ENCODE measurements around the gene HERPUD1. TPM values are rescaled to one million over a fixed set of nuclear protein-coding genes. Genes with fewer than 3 reads are reported as not detected.

Gene HERPUD1
- total RNA-seq, 1 experiment from 2014 or later = 28.9 TPM

DNA sequence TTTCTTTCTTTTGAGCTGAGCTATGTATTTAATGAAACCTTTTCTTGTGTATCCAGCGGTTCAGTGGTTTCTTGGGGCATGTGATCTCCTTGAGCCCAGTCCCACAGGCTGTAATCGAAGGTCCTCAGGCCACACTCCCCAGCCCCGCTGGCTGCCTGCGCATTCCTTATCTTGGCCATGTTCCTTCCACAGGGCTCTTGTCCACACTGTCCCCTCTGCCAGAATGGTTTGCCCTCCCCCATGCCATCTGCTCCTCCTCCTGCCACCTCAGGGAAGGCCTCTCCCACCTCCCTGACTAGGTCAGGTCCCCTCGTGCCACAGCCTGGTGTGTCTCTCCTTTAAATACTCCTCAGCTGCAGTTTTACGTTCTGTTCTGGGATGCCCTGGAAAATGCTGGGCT lies 45.3 kb downstream of the HERPUD1 start:
- no peak overlapping the region for H3K14ac ChIP-seq (ENCODE audit: insufficient read depth, low read length)
- Mint-ChIP-seq H3K27ac (no peak overlapping the region; a peak in 1 of 7 replicates), H3K4me1 (peaks cover 5 to 13% of the 10 kb centered on the region in 2 experiments), H3K27me3 (ENCODE audit: low read depth) (peaks cover 6% of the 10 kb centered on the region), H3K9me3 (peaks cover 0 to 2% of the 10 kb centered on the region in 2 experiments; a peak in 2 of 5 replicates), H3K4me3 (no peak overlapping the region), H3K36me3 (ENCODE audit: insufficient read depth in 1 of 3, low read depth in 3 of 3) (no peaks in the 10 kb centered on the region)
- no peak overlapping the region for H3K56ac ChIP-seq (ENCODE audit: insufficient read length, low read depth, low read length)
- H2BK5ac ChIP-seq (ENCODE audit: insufficient read length, low read length) = no peak overlapping the region
- H3K23me2 ChIP-seq (ENCODE audit: insufficient read length, low read depth, low read length, poor library complexity, severe bottlenecking) = no peaks in the 10 kb centered on the region
- H3K27ac ChIP-seq (ENCODE audit: insufficient read length, low read depth, low read length) = no peak overlapping the region
- H4K5ac ChIP-seq (ENCODE audit: insufficient read length, low read depth, low read length) = no peak overlapping the region
- no peak overlapping the region for H2BK120ac ChIP-seq (ENCODE audit: low read depth, low read length, poor library complexity, severe bottlenecking)
- H3K27me3 ChIP-seq (ENCODE audit: insufficient read depth, low read length) = no peaks in the 10 kb centered on the region
- H3K79me1 ChIP-seq (ENCODE audit: insufficient read depth, low read depth, low read length, poor library complexity, severe bottlenecking) = no peaks in the 10 kb centered on the region
- H4K8ac ChIP-seq (replicated peaks; ENCODE audit: insufficient read length, low read depth, low read length) = no peak overlapping the region
- no peak overlapping the region for H2BK20ac ChIP-seq (ENCODE audit: low read depth, low read length, poor library complexity, severe bottlenecking)
- no peak overlapping the region for H3T11ph ChIP-seq (ENCODE audit: low read length)
- H4K20me1 ChIP-seq (ENCODE audit: control insufficient read depth, insufficient read depth, insufficient read length) = no peaks in the 10 kb centered on the region
- H2BK12ac ChIP-seq (ENCODE audit: insufficient read length, low read depth, low read length) = no peak overlapping the region
- no peaks in the 10 kb centered on the region for H3K79me2 ChIP-seq (ENCODE audit: insufficient read depth, low read length)
- no peak overlapping the region for H3K23ac ChIP-seq (ENCODE audit: insufficient read length, low read depth, low read length)
- H2AK5ac ChIP-seq (ENCODE audit: insufficient read length, low read length) = no peak overlapping the region
- no peak overlapping the region for H3K18ac ChIP-seq (ENCODE audit: insufficient read length, low read depth, low read length)
- H3K4ac ChIP-seq (ENCODE audit: low read depth, low read length) = no peak overlapping the region
- no peak for DNase-seq
- no peak overlapping the region for H4K91ac ChIP-seq (ENCODE audit: insufficient read length, low read depth, low read length)
- peak overlapping the region; percentile 18; the same call in 1 of the 2 replicates for H2BK15ac ChIP-seq (ENCODE audit: low read depth, low read length)
- H3K4me2 ChIP-seq (ENCODE audit: insufficient read depth, insufficient read length, low read length) = no peak overlapping the region
- TF ChIP-seq, protein P1, sequence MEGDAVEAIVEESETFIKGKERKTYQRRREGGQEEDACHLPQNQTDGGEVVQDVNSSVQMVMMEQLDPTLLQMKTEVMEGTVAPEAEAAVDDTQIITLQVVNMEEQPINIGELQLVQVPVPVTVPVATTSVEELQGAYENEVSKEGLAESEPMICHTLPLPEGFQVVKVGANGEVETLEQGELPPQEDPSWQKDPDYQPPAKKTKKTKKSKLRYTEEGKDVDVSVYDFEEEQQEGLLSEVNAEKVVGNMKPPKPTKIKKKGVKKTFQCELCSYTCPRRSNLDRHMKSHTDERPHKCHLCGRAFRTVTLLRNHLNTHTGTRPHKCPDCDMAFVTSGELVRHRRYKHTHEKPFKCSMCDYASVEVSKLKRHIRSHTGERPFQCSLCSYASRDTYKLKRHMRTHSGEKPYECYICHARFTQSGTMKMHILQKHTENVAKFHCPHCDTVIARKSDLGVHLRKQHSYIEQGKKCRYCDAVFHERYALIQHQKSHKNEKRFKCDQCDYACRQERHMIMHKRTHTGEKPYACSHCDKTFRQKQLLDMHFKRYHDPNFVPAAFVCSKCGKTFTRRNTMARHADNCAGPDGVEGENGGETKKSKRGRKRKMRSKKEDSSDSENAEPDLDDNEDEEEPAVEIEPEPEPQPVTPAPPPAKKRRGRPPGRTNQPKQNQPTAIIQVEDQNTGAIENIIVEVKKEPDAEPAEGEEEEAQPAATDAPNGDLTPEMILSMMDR (conservative IDR thresholded peaks at IDR 0.05) = no peak
- no peak overlapping the region for H2AFZ ChIP-seq (ENCODE audit: low read length)
- no CpG with 5 or more reads among the region's 6 CpGs for WGBS (ENCODE audit: extremely low coverage, insufficient read length, low lambda C conversion rate)
- no peak overlapping the region for H3K9ac ChIP-seq (ENCODE audit: extremely low read depth, insufficient read length, low read length)
- no peaks in the 10 kb centered on the region for H3K4me1 ChIP-seq (ENCODE audit: insufficient read depth, low read length)
- no peaks in the 10 kb centered on the region for H3K9me3 ChIP-seq (ENCODE audit: control insufficient read depth, low read depth, low read length)

Data from H9 (cell line).